Endothelial cell of umbilical vein (primary cell): ENCODE results near the gene VSIR. TPM values are rescaled to one million over a fixed set of nuclear protein-coding genes. Genes with fewer than 3 reads are reported as not detected.

Experiments
- BruUV-seq: library from RNA; stranded (reverse); fragments of 400-500 nt; replicated peaks from 2 replicates; lab custom pipeline; 2021; lab: Mats Ljungman, UMichigan
- CTCF ChIA-PET: fragments of 300-600, 350-600 bp; sonication (Branson Sonifier 250); formaldehyde crosslinking; loops from one replicate; lab custom pipeline; 2021; ENCODE audit warnings: antibody characterized with exemption, inconsistent platforms; lab: Charles Lee
- POLR2A ChIA-PET: fragments of 300-600, 350-600 bp; sonication (Branson Sonifier 250); formaldehyde crosslinking; loops from one replicate; lab custom pipeline; 2021; ENCODE audit warnings: antibody characterized with exemption, inconsistent platforms; lab: Charles Lee
- DNase-seq: peaks from one replicate; pipeline ENCODE4 v3.0.0-alpha.2; 2011; ENCODE audit warnings: low read depth, low spot score
- FAIRE-seq: peaks from 2 replicates; lab custom pipeline; 2011; peaks lifted over from hg19 to GRCh38; lab: Jason Lieb, UNC
- H2AFZ ChIP-seq: 2 replicates; pipeline ENCODE4 v1.6.0; 2012; ENCODE audit warnings: low read depth, low read length, control low read depth, inconsistent platforms
- H3K27ac ChIP-seq: 2 replicates; pipeline ENCODE4 v1.5.1; 2011; ENCODE audit warnings: low read depth, mild to moderate bottlenecking, control low read depth, low read length, moderate library complexity; ENCODE audit not compliant: insufficient read depth
- H3K27me3 ChIP-seq, 2 experiments: 2 replicates each; pipeline versions ENCODE4 v1.6.0 to v1.6.1; 2011; ENCODE audit warnings: low read length in 2 of 2, mixed read lengths in 1 of 2; ENCODE audit not compliant: control insufficient read depth in 2 of 2, insufficient read depth in 2 of 2
- H3K36me3 ChIP-seq, 2 experiments: 2 replicates in 1 of 2; 3 replicates in 1 of 2; pipeline ENCODE4 v1.5.1; 2011; ENCODE audit warnings: low read length in 2 of 2, mild to moderate bottlenecking in 1 of 2, moderate library complexity in 1 of 2; ENCODE audit not compliant: control insufficient read depth in 2 of 2, insufficient read depth in 2 of 2; ENCODE audit errors: extremely low read depth in 1 of 2
- H3K4me1 ChIP-seq: 3 replicates; pipeline ENCODE4 v1.5.1; 2011; ENCODE audit warnings: mild to moderate bottlenecking, low read length; ENCODE audit not compliant: control insufficient read depth, insufficient read depth; ENCODE audit errors: extremely low read depth
- H3K4me2 ChIP-seq: 2 replicates; pipeline ENCODE4 v1.6.1; 2011; ENCODE audit warnings: low read length, control low read depth, mixed read lengths; ENCODE audit not compliant: insufficient read depth
- H3K4me3 ChIP-seq, 3 experiments: fragments of 200-600 bp in 1 of 3; sonication (generic), shearing (Covaris generic) in 1 of 3; replicated peaks in 1 of 3; 2 replicates each; pipeline ENCODE4 v1.5.1; 2011 to 2016; ENCODE audit warnings: control low read depth in 3 of 3, low read length in 3 of 3, mild to moderate bottlenecking in 2 of 3, inconsistent platforms in 1 of 3, low read depth in 1 of 3, moderate library complexity in 1 of 3; ENCODE audit not compliant: insufficient read depth in 1 of 3
- H3K79me2 ChIP-seq: 2 replicates; pipeline ENCODE4 v1.6.0; 2012; ENCODE audit warnings: low read length, inconsistent platforms; ENCODE audit not compliant: control insufficient read depth, insufficient read depth
- H3K9ac ChIP-seq: replicated peaks from 2 replicates; pipeline ENCODE3; 2011; ENCODE audit warnings: low read length, control low read depth; ENCODE audit not compliant: insufficient read depth; ENCODE audit errors: extremely low read depth
- H3K9me1 ChIP-seq: replicated peaks from 3 replicates; pipeline ENCODE4 v1.6.0; 2011; ENCODE audit warnings: mild to moderate bottlenecking, low read length; ENCODE audit not compliant: control insufficient read depth, insufficient read depth; ENCODE audit errors: extremely low read depth
- H3K9me3 ChIP-seq: replicated peaks from 2 replicates; pipeline ENCODE4 v1.5.1; 2012; ENCODE audit warnings: low read length, inconsistent platforms; ENCODE audit not compliant: control insufficient read depth, insufficient read depth
- H4K20me1 ChIP-seq: replicated peaks from 2 replicates; pipeline ENCODE3; 2011; ENCODE audit warnings: mild to moderate bottlenecking, low read length; ENCODE audit not compliant: control insufficient read depth, insufficient read depth; ENCODE audit errors: extremely low read depth
- EZH2 ChIP-seq: IDR thresholded peaks from 2 replicates; pipeline ENCODE4 v1.6.1; 2012; ENCODE audit warnings: borderline replicate concordance, low read depth, mild to moderate bottlenecking, moderate library complexity, low read length, inconsistent platforms; ENCODE audit not compliant: severe bottlenecking
- dilution Hi-C: fragments of 300-500 bp; cut with MboI; formaldehyde crosslinking; loops from one replicate; pipeline ENCODE4 v1.15.0; 2019; ENCODE audit warnings: low sequenced_read_pairs; ENCODE audit not compliant: extremely low pct_ligation_motif_present
- intact Hi-C: fragments of 100-400 bp; cut with micrococcal nuclease; formaldehyde crosslinking; loops from one replicate; pipeline ENCODE4 v1.10.0; 2022
- polyA plus RNA-seq, 4 experiments: library from polyadenylated mRNA; depleted of rRNA in 3 of 4; stranded (reverse) in 3 of 4; unstranded in 1 of 4; fragments of >200 nt; gene quantifications; 2 replicates each; pipeline versions ENCODE4 v1.2.1 to v1.2.3, GENCODE V29; 2011 to 2012; ENCODE audit warnings: missing spikeins in 1 of 4
- total RNA-seq: library from RNA; stranded (reverse); gene quantifications from 2 replicates; pipeline ENCODE4 v1.2.3, GENCODE V29; 2021
- TF ChIP-seq, protein P1 (sequence below): IDR thresholded peaks from 2 replicates; pipeline ENCODE4 v1.6.1; 2011; ENCODE audit not compliant: insufficient read depth, insufficient read length
- TF ChIP-seq, protein P2 (sequence below), 2 donors: IDR thresholded peaks; 1 replicate in 1 of 2; 2 replicates in 1 of 2; pipeline ENCODE4 v1.5.1; 2011; ENCODE audit warnings: low read length in 2 of 2, mild to moderate bottlenecking in 2 of 2, moderate library complexity in 2 of 2, control low read depth in 1 of 2, inconsistent platforms in 1 of 2, low read depth in 1 of 2; ENCODE audit not compliant: insufficient read depth in 1 of 2; ENCODE audit errors: extremely low read depth in 1 of 2

Gene VSIR
- total and polyA plus RNA-seq, 2 donors (not counting 3 experiments of a cell fraction or from before 2014, with no cell fraction given): 4.9 to 6.3 TPM

DNA sequence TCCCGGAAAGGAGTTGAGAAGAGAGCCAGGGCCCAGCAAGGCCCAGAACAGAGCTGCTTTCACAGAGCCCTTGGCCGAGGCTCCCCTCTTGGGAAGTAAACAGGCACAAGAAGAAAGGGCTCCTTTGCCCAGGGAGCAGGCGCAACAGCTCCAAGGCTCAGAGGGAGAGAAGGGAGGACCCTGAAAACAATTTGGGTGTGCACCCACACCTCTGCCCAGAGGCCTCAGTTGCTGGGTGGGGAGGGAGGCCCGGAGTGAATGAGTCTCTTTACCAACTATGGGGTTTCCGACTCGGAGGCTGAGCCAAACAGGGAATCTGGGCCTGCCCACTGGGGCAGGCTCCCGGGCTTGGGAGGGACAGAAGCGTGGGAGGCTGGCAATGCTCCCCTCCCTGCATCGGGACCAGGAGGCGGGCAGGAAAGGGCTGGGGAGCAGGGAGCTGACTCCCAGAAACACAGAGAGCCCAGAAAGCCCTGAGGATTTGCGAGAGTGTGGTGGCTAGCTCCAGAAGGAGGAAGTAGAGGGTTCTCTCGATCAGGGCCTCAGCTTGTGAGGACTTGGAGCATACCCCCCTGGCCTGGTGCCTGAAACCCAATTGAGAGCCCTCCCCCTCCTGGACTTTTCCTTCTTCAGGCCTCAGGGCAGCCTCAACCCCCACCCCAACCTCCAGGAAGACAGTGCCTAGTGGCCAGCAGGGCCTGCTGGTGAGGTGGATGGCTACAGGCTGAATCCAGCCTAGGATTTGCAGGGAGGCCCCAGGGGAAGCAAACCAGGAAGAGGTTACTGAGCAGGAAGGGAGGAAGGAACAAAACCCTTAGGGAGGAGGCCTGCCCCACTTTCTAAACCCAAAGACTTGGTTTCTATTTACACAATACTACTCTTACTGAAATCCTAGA, 59.9 kb downstream of the VSIR start:
- H3K27me3 ChIP-seq: peaks cover 0 to 2% of the 10 kb centered on the region in 2 experiments
- H3K79me2 ChIP-seq: no peaks in the 10 kb centered on the region
- H3K4me2 ChIP-seq: no peak overlapping the region
- no peaks in the 10 kb centered on the region for H4K20me1 ChIP-seq
- dilution Hi-C loops: no loop called here
- TF ChIP-seq, protein P1, sequence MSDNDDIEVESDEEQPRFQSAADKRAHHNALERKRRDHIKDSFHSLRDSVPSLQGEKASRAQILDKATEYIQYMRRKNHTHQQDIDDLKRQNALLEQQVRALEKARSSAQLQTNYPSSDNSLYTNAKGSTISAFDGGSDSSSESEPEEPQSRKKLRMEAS: no peak
- TF ChIP-seq, protein P2, sequence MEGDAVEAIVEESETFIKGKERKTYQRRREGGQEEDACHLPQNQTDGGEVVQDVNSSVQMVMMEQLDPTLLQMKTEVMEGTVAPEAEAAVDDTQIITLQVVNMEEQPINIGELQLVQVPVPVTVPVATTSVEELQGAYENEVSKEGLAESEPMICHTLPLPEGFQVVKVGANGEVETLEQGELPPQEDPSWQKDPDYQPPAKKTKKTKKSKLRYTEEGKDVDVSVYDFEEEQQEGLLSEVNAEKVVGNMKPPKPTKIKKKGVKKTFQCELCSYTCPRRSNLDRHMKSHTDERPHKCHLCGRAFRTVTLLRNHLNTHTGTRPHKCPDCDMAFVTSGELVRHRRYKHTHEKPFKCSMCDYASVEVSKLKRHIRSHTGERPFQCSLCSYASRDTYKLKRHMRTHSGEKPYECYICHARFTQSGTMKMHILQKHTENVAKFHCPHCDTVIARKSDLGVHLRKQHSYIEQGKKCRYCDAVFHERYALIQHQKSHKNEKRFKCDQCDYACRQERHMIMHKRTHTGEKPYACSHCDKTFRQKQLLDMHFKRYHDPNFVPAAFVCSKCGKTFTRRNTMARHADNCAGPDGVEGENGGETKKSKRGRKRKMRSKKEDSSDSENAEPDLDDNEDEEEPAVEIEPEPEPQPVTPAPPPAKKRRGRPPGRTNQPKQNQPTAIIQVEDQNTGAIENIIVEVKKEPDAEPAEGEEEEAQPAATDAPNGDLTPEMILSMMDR (IDR thresholded peaks at IDR 0.05; ENCODE audit: extremely low read depth in 1 of 2, insufficient read depth in 1 of 2, low read depth in 1 of 2, low read length in 2 of 2): peak in 1 of 2 donors; percentile 10
- no peak for TF ChIP-seq EZH2
- no peak overlapping the region for H3K27ac ChIP-seq
- DNase-seq (peak; percentile 26), FAIRE-seq (peak; percentile 56)
- no TSS peak for BruUV-seq
- POLR2A ChIA-PET: no interaction called here
- CTCF ChIA-PET: interaction anchor here (1.0 to 3.1 kb wide), 4 partner anchors 18 to 395 kb away, joined by 3 to 20 read pairs (median 4); partner anchors contain the start of genes SLC29A3 and VSIR
- intact Hi-C loops: loop anchor here (5.0 kb wide), 1 partner anchor 99 kb away; no protein-coding TSS in a partner anchor
- H3K9me1 ChIP-seq: no peaks in the 10 kb centered on the region
- peak overlapping the region; percentile 17 for H2AFZ ChIP-seq
- no peak overlapping the region for H3K4me3 ChIP-seq
- H3K9ac ChIP-seq: no peak overlapping the region
- no peaks in the 10 kb centered on the region for H3K36me3 ChIP-seq
- no peaks in the 10 kb centered on the region for H3K9me3 ChIP-seq
- peaks cover 3% of the 10 kb centered on the region for H3K4me1 ChIP-seq
